Effector memory CD8-positive, alpha-beta T cell (primary cell): ENCODE results near the gene TPI1.
"Not testable (repeated sequence)": the region's sequence is repeated elsewhere in the genome, so short reads cannot be mapped to it uniquely, and the experiment has no call there.

Source experiments
- ATAC-seq: fragments of 150-1000 bp; cut with Tn5 transposase; replicated peaks from 2 replicates; pipeline ENCODE4 v1.10.0; 2021; ENCODE audit warnings: mild to moderate bottlenecking, moderate library complexity
- DNase-seq, 3 experiments: peaks; one replicate each; pipeline ENCODE4 v3.0.0; 2021
- H3K27ac Mint-ChIP-seq, 2 donors: one replicate each; pipeline ENCODE4 v1.8.0; 2022; ENCODE audit warnings: mild to moderate bottlenecking in 2 of 2, mixed read lengths in 2 of 2, moderate library complexity in 2 of 2
- H3K27me3 Mint-ChIP-seq, 2 donors: one replicate each; pipeline ENCODE4 v1.8.0; 2022; ENCODE audit warnings: mixed read lengths in 2 of 2
- H3K36me3 Mint-ChIP-seq: one replicate; pipeline ENCODE4 v1.8.0; 2022; ENCODE audit warnings: mild to moderate bottlenecking, moderate library complexity, mixed read lengths; ENCODE audit not compliant: insufficient read depth
- H3K4me1 Mint-ChIP-seq, 2 donors: one replicate each; pipeline ENCODE4 v1.8.0; 2022; ENCODE audit warnings: low read depth in 2 of 2, mixed read lengths in 2 of 2
- H3K4me3 Mint-ChIP-seq, 2 donors: one replicate each; pipeline ENCODE4 v1.8.0; 2022; ENCODE audit warnings: mild to moderate bottlenecking in 2 of 2, mixed read lengths in 2 of 2, moderate library complexity in 2 of 2
- H3K9me3 Mint-ChIP-seq, 2 donors: one replicate each; pipeline ENCODE4 v1.8.0; 2022; ENCODE audit warnings: mixed read lengths in 2 of 2

The TPI1 gene

DNA sequence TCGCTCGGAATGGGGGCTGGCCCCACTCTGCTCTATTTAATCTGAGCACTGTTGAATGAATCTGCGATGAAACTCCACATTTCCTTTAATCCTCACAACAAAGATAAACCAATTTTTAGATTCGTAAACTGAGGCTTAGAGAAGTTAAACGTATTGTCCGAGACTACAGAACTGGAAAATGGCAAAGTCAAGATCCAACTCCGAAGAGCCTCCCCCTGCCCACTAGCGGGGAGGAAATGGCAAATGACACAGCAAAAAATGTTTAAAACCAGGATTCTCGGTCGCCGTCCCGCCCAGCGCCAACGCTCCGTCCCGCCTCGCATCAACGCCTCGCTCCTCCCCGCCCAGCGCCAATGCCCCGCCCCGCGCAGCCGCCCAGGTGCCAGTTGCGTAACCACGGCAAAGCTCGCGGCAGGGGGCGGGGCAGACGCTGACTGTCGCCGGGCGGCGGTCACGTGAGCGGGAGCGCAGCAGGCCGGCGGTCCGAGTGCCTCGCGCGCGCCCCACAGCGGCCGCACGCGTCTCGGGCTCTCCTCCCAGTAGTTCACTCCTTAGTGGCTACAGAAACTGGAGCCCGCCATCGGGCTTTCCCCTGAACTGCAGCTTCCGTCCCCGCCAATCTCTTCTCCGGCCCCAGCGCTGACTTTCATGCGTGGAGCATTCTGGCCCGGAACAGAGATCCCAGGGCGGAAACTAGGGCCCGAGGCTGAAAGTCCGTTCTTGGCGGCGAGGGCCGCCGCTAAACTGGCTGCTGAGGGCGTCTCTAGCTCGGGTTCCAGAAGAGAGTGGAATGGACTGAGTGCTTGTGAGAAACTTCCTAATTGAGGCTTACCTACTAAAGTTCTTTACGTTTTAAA, 23.7 kb downstream of the TPI1 start:
- no peaks in the 10 kb centered on the region for H3K9me3 Mint-ChIP-seq

GRCh38 chr12:6891646-6892001, 24.3 kb downstream of the TPI1 start:
- Mint-ChIP-seq H3K27me3 (no peaks in the 10 kb centered on the region), H3K36me3 (no peaks in the 10 kb centered on the region), H3K27ac (peak overlapping the region; percentile 94 to 96), H3K9me3 (no peaks in the 10 kb centered on the region), H3K4me1 (peaks cover 0 to 11% of the 10 kb centered on the region in 2 donors), H3K4me3 (peak overlapping the region; percentile 80 to 89)
- ATAC-seq (no peak), DNase-seq (no peak)

More for the DNA sequence above, 23.7 kb downstream of the TPI1 start:
- peak; percentile 95 for ATAC-seq
- Mint-ChIP-seq H3K4me1 (peaks cover 0 to 11% of the 10 kb centered on the region in 2 donors), H3K4me3 (peak overlapping the region; percentile 80 to 89), H3K27ac (peak overlapping the region; percentile 94 to 96), H3K36me3 (no peaks in the 10 kb centered on the region), H3K27me3 (no peaks in the 10 kb centered on the region)
- DNase-seq, result peak; percentile 97 to 99 (median 99)

DNA sequence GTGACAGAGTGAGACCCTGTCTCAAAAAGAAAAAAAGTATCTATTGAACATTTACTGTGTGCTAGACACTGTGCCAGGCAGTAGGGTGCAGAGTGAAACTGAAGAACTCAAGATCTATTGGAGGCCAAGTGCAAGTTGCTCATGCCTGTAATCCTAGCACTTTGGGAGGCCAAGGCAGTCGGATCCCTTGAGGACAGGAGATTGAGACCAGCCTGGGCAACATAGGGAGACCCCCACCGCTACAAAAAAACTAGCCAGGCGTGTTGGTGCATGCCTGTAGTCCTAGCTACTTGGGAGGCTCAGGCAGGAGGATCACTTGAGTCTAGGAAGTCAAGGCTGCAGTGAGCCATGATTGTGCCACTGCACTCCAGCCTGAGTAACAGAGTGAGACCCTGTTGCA, 25.4 kb downstream of the TPI1 start:
- not testable (repeated sequence) for ATAC-seq, H3K27me3 Mint-ChIP-seq, DNase-seq, H3K9me3 Mint-ChIP-seq, H3K36me3 Mint-ChIP-seq
- peak overlapping the region in 1 of 2 donors; percentile 80 for H3K4me3 Mint-ChIP-seq
- H3K27ac Mint-ChIP-seq, result peak overlapping the region in 1 of 2 donors; percentile 96
- H3K4me1 Mint-ChIP-seq, result peaks cover 0 to 11% of the 10 kb centered on the region in 2 donors

GRCh38 chr12:6894321-6894720, 27.0 kb downstream of the TPI1 start:
- no peaks in the 10 kb centered on the region for H3K36me3 Mint-ChIP-seq
- H3K4me1 Mint-ChIP-seq, result peaks cover 0 to 11% of the 10 kb centered on the region in 2 donors
- no peaks in the 10 kb centered on the region for H3K9me3 Mint-ChIP-seq
- no peaks in the 10 kb centered on the region for H3K27me3 Mint-ChIP-seq
- DNase-seq (no peak), ATAC-seq (no peak)
- H3K4me3 Mint-ChIP-seq, result no peak overlapping the region
- no peak overlapping the region for H3K27ac Mint-ChIP-seq

- H3K4me3 Mint-ChIP-seq, result no peak overlapping the region
- H3K27me3 Mint-ChIP-seq, result no peaks in the 10 kb centered on the region
- no peaks in the 10 kb centered on the region for H3K9me3 Mint-ChIP-seq
- no peaks in the 10 kb centered on the region for H3K36me3 Mint-ChIP-seq
- ATAC-seq, result no peak
- H3K4me1 Mint-ChIP-seq, result no peaks in the 10 kb centered on the region
- no peak for DNase-seq
- no peak overlapping the region for H3K27ac Mint-ChIP-seq
Observed at GRCh38 chr12:6896846-6897435, 29.6 kb downstream of the TPI1 start.

DNA sequence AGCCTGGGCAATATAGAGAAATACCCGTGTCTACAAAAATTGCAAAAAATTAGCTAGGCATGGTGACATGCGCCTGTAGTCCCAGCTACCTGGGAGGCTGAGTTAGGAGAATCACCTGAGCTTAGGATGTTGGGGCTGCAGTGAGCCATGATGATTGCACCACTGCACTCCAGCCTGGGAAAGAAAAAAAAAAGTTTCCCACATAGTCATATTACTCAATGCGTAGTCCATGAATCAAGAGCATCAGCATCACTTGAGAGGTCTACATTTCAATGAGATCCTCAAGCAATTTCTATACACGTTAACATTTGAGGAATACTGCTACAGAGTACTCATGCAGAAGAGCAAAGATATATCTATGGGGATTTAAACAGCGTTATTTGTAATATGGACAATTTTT, 32.1 kb downstream of the TPI1 start:
- Mint-ChIP-seq H3K9me3 (no peaks in the 10 kb centered on the region), H3K27ac (no peak overlapping the region), H3K36me3 (no peaks in the 10 kb centered on the region), H3K4me3 (no peak overlapping the region), H3K4me1 (peaks cover 0 to 4% of the 10 kb centered on the region in 2 donors), H3K27me3 (no peaks in the 10 kb centered on the region)
- no peak for DNase-seq
- ATAC-seq, result no peak

DNA sequence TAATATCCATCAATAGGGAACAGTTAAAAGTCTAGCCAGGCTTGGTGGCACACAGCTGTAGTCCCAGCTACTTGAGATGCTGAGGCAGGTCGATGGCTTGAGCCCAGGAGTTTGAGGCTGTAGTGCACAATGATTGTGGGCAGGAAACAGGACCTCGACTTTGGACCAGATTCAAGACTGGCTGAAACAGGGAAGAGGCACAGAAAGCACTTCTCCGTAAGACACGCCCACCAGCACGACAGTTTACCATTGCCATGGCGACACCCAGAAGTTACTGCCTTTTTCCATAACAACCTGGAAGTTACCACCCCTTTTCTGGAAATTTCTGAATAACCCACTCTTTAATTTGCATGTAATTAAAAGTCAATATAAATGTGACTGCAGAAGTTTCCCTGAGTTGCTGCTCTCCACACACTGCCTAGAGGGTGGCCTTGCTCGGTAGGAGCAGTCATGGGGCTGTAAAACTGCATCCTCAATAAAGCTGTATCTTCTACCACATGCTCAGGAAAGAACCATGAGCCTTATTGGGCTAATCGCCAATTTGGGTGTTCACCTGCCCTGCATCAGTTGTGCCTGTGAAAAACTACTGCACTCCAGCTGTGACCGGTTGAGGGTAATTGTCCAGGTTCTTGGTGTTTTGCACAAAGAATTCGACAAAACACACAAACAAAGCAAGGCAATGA, 32.6 kb downstream of the TPI1 start:
- no peak for ATAC-seq
- Mint-ChIP-seq H3K4me1 (peaks cover 0 to 4% of the 10 kb centered on the region in 2 donors), H3K4me3 (no peak overlapping the region), H3K36me3 (no peaks in the 10 kb centered on the region), H3K27me3 (no peaks in the 10 kb centered on the region), H3K27ac (no peak overlapping the region), H3K9me3 (no peaks in the 10 kb centered on the region)
- DNase-seq, result no peak

GRCh38 chr12:6902448-6902847, 35.1 kb downstream of the TPI1 start:
- DNase-seq (no peak), ATAC-seq (no peak)
- peaks cover 0 to 4% of the 10 kb centered on the region in 2 donors for H3K4me1 Mint-ChIP-seq

GRCh38 chr12:6903722-6904121, 36.4 kb downstream of the TPI1 start:
- Mint-ChIP-seq H3K27me3 (no peaks in the 10 kb centered on the region), H3K27ac (no peak overlapping the region), H3K4me3 (no peak overlapping the region), H3K9me3 (no peaks in the 10 kb centered on the region), H3K4me1 (peaks cover 0 to 4% of the 10 kb centered on the region in 2 donors), H3K36me3 (no peaks in the 10 kb centered on the region)
- no peak for DNase-seq
- no peak for ATAC-seq

More at GRCh38 chr12:6902448-6902847, 35.1 kb downstream of the TPI1 start:
- Mint-ChIP-seq H3K27ac (peak overlapping the region in 1 of 2 donors; percentile 39), H3K4me3 (no peak overlapping the region), H3K36me3 (no peaks in the 10 kb centered on the region), H3K9me3 (no peaks in the 10 kb centered on the region), H3K27me3 (no peaks in the 10 kb centered on the region)

DNA sequence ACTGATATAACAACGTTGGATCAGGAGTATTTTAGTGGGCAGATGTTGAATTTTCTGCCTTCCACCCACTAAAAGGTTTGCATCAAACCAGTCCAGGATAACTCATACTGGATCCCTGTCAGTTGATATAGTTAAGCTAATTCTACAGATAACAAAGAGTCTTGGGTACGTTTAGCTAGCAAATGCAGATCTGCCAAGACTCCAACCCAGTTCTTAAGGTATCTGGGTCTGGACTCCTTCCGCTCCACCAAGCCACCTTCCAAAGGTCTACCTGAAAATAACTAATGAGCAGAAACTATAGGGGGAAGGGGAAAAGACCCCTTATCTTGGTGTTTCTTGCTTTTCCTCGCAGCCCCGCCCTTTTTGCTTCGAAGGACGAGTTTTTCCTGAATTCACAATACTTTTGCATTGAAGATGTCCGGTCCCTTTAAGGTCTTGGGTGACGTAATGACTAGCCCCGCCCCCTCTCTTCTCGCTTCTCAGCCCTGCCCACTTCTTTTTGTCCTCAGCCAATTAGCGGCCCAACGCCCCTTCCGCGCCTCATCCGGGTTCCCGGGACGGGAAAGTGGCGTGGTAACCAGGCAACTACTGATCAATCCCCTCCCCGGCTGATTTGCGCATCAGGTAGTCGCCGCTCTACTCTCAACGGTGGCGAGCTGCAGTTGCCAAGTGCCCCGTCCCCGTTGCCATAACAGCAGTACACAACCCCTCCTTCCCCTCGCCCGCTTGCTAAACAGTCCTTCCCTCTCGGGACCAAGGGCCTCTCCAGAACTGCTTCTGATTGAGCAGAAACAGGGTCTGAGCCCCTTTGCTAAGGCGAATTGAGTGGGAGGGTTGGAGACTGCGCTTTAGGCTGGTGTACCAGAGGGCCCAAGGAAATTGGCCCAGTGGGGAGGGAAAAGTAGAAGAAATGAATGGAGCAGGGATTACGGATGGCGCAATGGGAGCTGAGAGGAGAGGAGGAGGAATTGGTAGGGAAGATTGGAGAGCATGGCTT, 37.2 kb downstream of the TPI1 start, which contains the start of gene LRRC23:
LRRC23 (plus strand) TSS at position 543 of the 997 bp plus-strand sequence. CDS start 812 bp downstream, outside the sequence.
- H3K4me3 Mint-ChIP-seq, result no peak within 1 kb of the TSS
- H3K27ac Mint-ChIP-seq, result no peak within 1 kb of the TSS
- H3K4me1 Mint-ChIP-seq, result peaks cover 0 to 4% of the 10 kb centered on the region in 2 donors
- peak; percentile 95 for ATAC-seq
- H3K27me3 Mint-ChIP-seq, result no peaks in the 10 kb centered on the region
- peak; percentile 96 to 98 (median 97) for DNase-seq
- no peaks in the 10 kb centered on the region for H3K36me3 Mint-ChIP-seq
- no peaks in the 10 kb centered on the region for H3K9me3 Mint-ChIP-seq

DNA sequence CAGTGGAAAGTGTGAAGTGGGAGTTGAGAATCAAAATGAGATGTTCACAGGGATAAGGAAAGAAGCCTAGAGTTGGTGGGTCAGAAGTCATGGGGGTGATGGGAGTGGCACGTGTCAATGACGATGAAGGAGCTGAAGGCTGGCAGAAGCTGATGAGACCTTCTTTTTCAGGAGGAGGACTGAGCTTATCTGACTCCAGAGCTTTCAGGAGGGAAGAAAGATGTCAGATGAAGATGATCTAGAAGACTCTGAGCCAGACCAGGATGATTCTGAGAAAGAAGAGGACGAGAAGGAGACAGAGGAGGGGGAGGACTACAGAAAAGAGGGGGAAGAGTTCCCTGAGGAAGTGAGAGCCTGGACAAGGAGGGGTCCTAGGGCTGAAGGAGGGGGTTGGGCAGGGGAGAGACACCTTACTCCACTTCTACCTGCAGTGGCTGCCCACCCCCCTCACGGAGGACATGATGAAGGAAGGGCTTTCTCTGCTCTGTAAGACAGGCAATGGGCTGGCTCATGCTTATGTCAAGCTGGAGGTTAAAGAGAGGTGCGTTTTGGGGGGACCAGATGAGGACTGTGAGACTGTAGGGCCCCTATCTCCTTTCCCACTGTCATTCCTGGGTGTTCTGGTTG, 38.2 kb downstream of the TPI1 start:
- H3K36me3 Mint-ChIP-seq, result peaks cover 3% of the 10 kb centered on the region
- peaks cover 0 to 4% of the 10 kb centered on the region in 2 donors for H3K4me1 Mint-ChIP-seq
- ATAC-seq, result no peak

DNA sequence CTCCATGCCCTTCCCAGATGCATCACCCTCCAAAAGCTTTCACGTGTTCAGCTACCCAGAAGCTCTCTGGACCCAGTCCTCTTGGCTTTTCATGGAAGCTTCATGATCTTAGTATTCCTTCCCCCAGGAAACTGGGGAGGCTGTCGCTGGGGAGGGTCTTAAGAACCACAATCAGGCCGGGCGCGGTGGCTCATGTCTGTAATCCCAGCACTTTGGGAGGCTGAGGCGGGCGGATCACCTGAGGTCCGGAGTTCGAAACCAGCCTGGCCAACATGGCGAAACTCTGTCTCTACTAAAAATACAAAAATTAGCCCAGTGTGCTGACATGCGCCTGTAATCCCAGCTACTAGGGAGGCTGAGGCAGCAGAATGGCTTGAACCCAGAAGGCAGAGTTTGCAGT, 40.8 kb downstream of the TPI1 start:
- H3K27me3 Mint-ChIP-seq, DNase-seq, ATAC-seq, H3K36me3 Mint-ChIP-seq, H3K4me3 Mint-ChIP-seq, H3K27ac Mint-ChIP-seq, H3K9me3 Mint-ChIP-seq: not testable (repeated sequence)
- peaks cover 7 to 11% of the 10 kb centered on the region in 2 donors for H3K4me1 Mint-ChIP-seq

More for the DNA sequence above, 38.2 kb downstream of the TPI1 start:
- H3K9me3 Mint-ChIP-seq, result no peaks in the 10 kb centered on the region
- DNase-seq, result no peak
- H3K27ac Mint-ChIP-seq, result no peak overlapping the region
- H3K4me3 Mint-ChIP-seq, result no peak overlapping the region
- no peaks in the 10 kb centered on the region for H3K27me3 Mint-ChIP-seq
